ENCODE data around the gene CSMD2.

CSMD2 gene

GRCh38 chr1:33736496-33736895 lies 428.5 kb downstream of the CSMD2 start:
- H3K4me3 ChIP-seq (ENCODE audit: low read depth, low read length) = no peak overlapping the region
- no peak for TF ChIP-seq CTCF (IDR thresholded peaks at IDR 0.05; ENCODE audit: low read depth, low read length, missing control alignments)
- DNase-seq (ENCODE audit: low read depth) = no peak

DNA sequence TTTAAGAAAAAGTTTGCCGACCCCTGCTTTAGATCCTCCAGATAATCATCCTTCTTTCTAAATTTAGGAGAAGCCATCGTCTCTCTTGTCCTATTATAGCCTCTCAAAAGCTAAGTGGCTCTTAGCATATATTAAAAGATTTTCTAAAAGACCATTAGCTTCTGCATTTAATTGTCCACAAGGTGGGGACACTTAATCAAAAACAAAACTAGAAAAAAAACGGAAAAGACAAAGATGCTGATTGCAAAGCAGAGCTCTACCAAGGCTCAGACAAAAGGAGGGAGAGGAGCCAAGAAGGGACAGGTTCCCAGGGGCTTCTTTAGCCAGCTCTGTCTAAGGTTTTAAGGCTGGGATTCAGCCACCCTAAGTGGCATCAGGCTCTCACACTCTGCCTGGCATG lies 429.4 kb downstream of the CSMD2 start:
- H3K4me3 ChIP-seq (ENCODE audit: low read depth, low read length) = no peak overlapping the region
- DNase-seq (ENCODE audit: low read depth) = no peak
- TF ChIP-seq CTCF (IDR thresholded peaks at IDR 0.05; ENCODE audit: low read depth, low read length, missing control alignments) = no peak

- H3K4me3 ChIP-seq (ENCODE audit: low read depth, low read length) = no peak overlapping the region
- no peak for DNase-seq (ENCODE audit: low read depth)
- no peak for TF ChIP-seq CTCF (IDR thresholded peaks at IDR 0.05; ENCODE audit: low read depth, low read length, missing control alignments)
Measured at GRCh38 chr1:33727310-33727709, 437.7 kb downstream of the CSMD2 start.

DNA sequence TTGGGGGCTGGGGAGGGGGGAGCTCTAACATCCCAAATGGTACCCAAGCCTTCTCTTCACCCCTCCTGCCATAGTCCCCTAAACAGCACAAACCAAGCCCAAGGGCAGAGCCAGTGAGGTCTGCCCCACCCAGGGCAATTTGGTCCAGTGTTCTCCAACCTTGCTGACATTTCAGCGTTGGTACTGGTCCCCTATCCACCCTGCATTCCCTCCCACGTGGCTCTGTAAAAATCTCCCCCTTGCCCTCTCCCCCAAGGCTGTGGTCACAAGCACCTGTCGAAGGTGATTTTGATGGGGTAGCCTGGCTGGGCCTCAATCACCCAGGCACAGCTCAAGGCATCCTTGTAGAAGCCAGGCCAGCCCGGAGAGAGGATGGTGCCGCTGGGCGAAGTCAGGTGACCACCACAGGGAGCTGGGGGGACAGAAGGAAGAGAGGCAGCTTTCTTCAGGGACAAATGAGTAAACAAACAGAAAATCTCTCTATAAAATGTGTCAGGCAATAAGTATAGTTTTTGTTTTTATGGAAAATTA lies 438.7 kb downstream of the CSMD2 start:
- no peak for DNase-seq (ENCODE audit: low read depth)
- H3K4me3 ChIP-seq (ENCODE audit: low read depth, low read length) = no peak overlapping the region
- no peak for TF ChIP-seq CTCF (IDR thresholded peaks at IDR 0.05; ENCODE audit: low read depth, low read length, missing control alignments)

DNA sequence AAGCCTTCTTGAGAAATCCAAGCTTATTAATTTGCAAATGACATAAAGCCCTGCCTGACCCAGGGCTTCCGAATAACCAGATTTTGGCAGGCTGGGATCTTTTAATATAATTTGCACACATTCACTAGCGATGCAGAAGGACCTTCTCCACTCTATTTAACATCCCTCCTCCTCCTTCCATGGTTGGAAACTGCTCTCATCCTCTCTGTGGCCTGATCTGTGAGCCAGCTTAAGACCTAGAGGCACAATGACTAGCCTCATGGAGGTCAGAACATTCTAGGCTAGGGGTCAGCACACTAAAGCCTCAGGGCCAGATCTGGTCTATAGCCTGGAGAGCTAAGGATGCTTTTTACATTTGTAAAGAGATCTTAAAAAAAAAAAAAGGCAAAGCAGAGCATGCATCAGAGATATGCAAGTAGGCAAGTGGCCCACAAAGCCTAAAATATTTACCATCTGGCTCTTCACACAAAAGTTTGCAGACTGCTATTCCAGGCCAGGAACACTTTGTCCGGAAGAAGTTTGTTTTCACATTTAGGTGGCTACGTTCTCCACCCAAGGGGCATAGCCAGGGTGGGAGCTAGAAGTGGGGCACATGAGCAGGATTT lies 439.4 kb downstream of the CSMD2 start:
- no peak for DNase-seq (ENCODE audit: low read depth)
- TF ChIP-seq CTCF (IDR thresholded peaks at IDR 0.05; ENCODE audit: low read depth, low read length, missing control alignments) = no peak
- no peak overlapping the region for H3K4me3 ChIP-seq (ENCODE audit: low read depth, low read length)

GRCh38 chr1:33725037-33725436 lies 440.0 kb downstream of the CSMD2 start:
- DNase-seq (ENCODE audit: low read depth) = no peak
- no peak for TF ChIP-seq CTCF (IDR thresholded peaks at IDR 0.05; ENCODE audit: low read depth, low read length, missing control alignments)
- H3K4me3 ChIP-seq (ENCODE audit: low read depth, low read length) = no peak overlapping the region

GRCh38 chr1:33724348-33724747 lies 440.7 kb downstream of the CSMD2 start:
- no peak for DNase-seq (ENCODE audit: low read depth)
- no peak overlapping the region for H3K4me3 ChIP-seq (ENCODE audit: low read depth, low read length)
- TF ChIP-seq CTCF (IDR thresholded peaks at IDR 0.05; ENCODE audit: low read depth, low read length, missing control alignments) = peak; percentile 10
